Ascending aorta (tissue), 2 donors: ENCODE measurements around the gene KIF26B. TPM values are rescaled to one million over a fixed set of nuclear protein-coding genes. Genes with fewer than 3 reads are reported as not detected.

ENCODE experiments used
- DNase-seq, 2 donors: peaks; one replicate each; pipeline ENCODE4 v3.0.0-alpha.2; 2019; ENCODE audit warnings: low spot score in 2 of 2
- H3K27ac ChIP-seq, 2 donors: fragments of 200-600 bp; sonication (generic); one replicate each; pipeline ENCODE4 v1.5.1; 2016 to 2017; ENCODE audit warnings: mild to moderate bottlenecking in 1 of 2
- H3K27me3 ChIP-seq: fragments of 200-600 bp; sonication (generic); one replicate; pipeline ENCODE4 v1.5.1; 2017
- H3K36me3 ChIP-seq, 2 donors: fragments of 200-600 bp; sonication (generic); one replicate each; pipeline ENCODE4 v1.5.1; 2016
- H3K4me1 ChIP-seq, 2 donors: fragments of 200-600 bp; sonication (generic); one replicate each; pipeline ENCODE4 v1.5.1; 2016 to 2017; ENCODE audit warnings: mild to moderate bottlenecking in 1 of 2
- H3K4me3 ChIP-seq, 2 donors: fragments of 200-600 bp; sonication (generic); one replicate each; pipeline ENCODE4 v1.5.1; 2016 to 2017; ENCODE audit warnings: mild to moderate bottlenecking in 1 of 2
- H3K9me3 ChIP-seq, 2 donors: fragments of 200-600 bp; sonication (generic); one replicate each; pipeline ENCODE4 v1.5.1; 2016
- CTCF ChIP-seq, 3 experiments: fragments of 200-600 bp in 2 of 3; fragments of 450-650 bp in 1 of 3; sonication (generic) in 2 of 3; IDR thresholded peaks; one replicate each; pipeline ENCODE4 v1.5.1; 2016 to 2019; ENCODE audit warnings: antibody characterized with exemption in 3 of 3, mild to moderate bottlenecking in 1 of 3, moderate library complexity in 1 of 3
- intact Hi-C: fragments of 100-400 bp; cut with DNase I; formaldehyde crosslinking; loops from one replicate; pipeline ENCODE4 v1.15.1; 2023
- total RNA-seq: library from RNA; depleted of rRNA; stranded (reverse); fragments of >200 nt; gene quantifications from one replicate; pipeline ENCODE4 v1.1.0, GENCODE V29; 2016

The KIF26B gene
- total RNA-seq, 1 donor from 2014 or later, result not detected

GRCh38 chr1:245290836-245291235, 136.1 kb downstream of the KIF26B start:
- H3K27me3 ChIP-seq, result no peaks in the 10 kb centered on the region
- no peak overlapping the region for H3K4me3 ChIP-seq
- H3K27ac ChIP-seq, result no peak overlapping the region
- no peak for TF ChIP-seq CTCF (IDR thresholded peaks at IDR 0.05)
- H3K4me1 ChIP-seq, result no peaks in the 10 kb centered on the region
- DNase-seq, result no peak
- H3K36me3 ChIP-seq, result no peaks in the 10 kb centered on the region
- intact Hi-C loops, result no loop called here
- H3K9me3 ChIP-seq, result no peaks in the 10 kb centered on the region

- H3K4me1 ChIP-seq, result no peaks in the 10 kb centered on the region
- no peak for TF ChIP-seq CTCF (IDR thresholded peaks at IDR 0.05)
- H3K27ac ChIP-seq, result no peak overlapping the region
- intact Hi-C loops, result no loop called here
- H3K36me3 ChIP-seq, result no peaks in the 10 kb centered on the region
- no peak for DNase-seq
- no peaks in the 10 kb centered on the region for H3K27me3 ChIP-seq
- H3K9me3 ChIP-seq, result no peaks in the 10 kb centered on the region
- H3K4me3 ChIP-seq, result no peak overlapping the region
Observed at GRCh38 chr1:245291351-245291750, 136.6 kb downstream of the KIF26B start.

GRCh38 chr1:245292141-245292540, 137.4 kb downstream of the KIF26B start:
- TF ChIP-seq CTCF (IDR thresholded peaks at IDR 0.05), result no peak
- intact Hi-C loops, result no loop called here

GRCh38 chr1:245292553-245292952, 137.8 kb downstream of the KIF26B start:
- no peak for DNase-seq
- intact Hi-C loops, result no loop called here
- no peaks in the 10 kb centered on the region for H3K27me3 ChIP-seq
- no peaks in the 10 kb centered on the region for H3K9me3 ChIP-seq
- no peak for TF ChIP-seq CTCF (IDR thresholded peaks at IDR 0.05)
- no peak overlapping the region for H3K27ac ChIP-seq
- H3K36me3 ChIP-seq, result no peaks in the 10 kb centered on the region
- H3K4me1 ChIP-seq, result no peaks in the 10 kb centered on the region
- no peak overlapping the region for H3K4me3 ChIP-seq

More at GRCh38 chr1:245292141-245292540, 137.4 kb downstream of the KIF26B start:
- Histone ChIP-seq H3K4me1 (no peaks in the 10 kb centered on the region), H3K36me3 (no peaks in the 10 kb centered on the region), H3K27me3 (no peaks in the 10 kb centered on the region), H3K4me3 (no peak overlapping the region), H3K27ac (no peak overlapping the region), H3K9me3 (no peaks in the 10 kb centered on the region)
- DNase-seq, result no peak

GRCh38 chr1:245294020-245294419, 139.2 kb downstream of the KIF26B start:
- H3K27me3 ChIP-seq, result no peaks in the 10 kb centered on the region
- H3K36me3 ChIP-seq, result no peaks in the 10 kb centered on the region
- H3K9me3 ChIP-seq, result no peaks in the 10 kb centered on the region
- no peak overlapping the region for H3K4me3 ChIP-seq
- DNase-seq, result no peak
- TF ChIP-seq CTCF (IDR thresholded peaks at IDR 0.05), result no peak
- intact Hi-C loops, result no loop called here
- H3K27ac ChIP-seq, result no peak overlapping the region
- H3K4me1 ChIP-seq, result no peaks in the 10 kb centered on the region

- Histone ChIP-seq H3K27me3 (no peaks in the 10 kb centered on the region), H3K36me3 (no peaks in the 10 kb centered on the region), H3K4me3 (peak overlapping the region in 1 of 2 donors; percentile 39), H3K9me3 (no peaks in the 10 kb centered on the region), H3K4me1 (no peaks in the 10 kb centered on the region), H3K27ac (no peak overlapping the region)
- intact Hi-C loops, result no loop called here
- no peak for DNase-seq
- no peak for TF ChIP-seq CTCF (IDR thresholded peaks at IDR 0.05)
Observed at GRCh38 chr1:245298781-245299180, 144.0 kb downstream of the KIF26B start.
